Activated CD4-positive, alpha-beta T cell treated with anti-CD3 and anti-CD28 coated beads, Interleukin-2, amount 50 U/mL, for 4 hours (primary cell): ENCODE results near the gene THRA.

Experiments
- DNase-seq, 2 experiments: peaks; one replicate each; pipeline ENCODE4 v3.0.0-alpha.2; 2020

THRA gene

GRCh38 chr17:40099619-40100418 is 37.1 kb downstream of the THRA start:
- no peak for DNase-seq

GRCh38 chr17:40100419-40100668 is 37.6 kb downstream of the THRA start, which contains the start of gene NR1D1:
NR1D1 (minus strand) TSS chr17:40100589; CDS start chr17:40100094, 495 bp downstream.
- no peak for DNase-seq

DNA sequence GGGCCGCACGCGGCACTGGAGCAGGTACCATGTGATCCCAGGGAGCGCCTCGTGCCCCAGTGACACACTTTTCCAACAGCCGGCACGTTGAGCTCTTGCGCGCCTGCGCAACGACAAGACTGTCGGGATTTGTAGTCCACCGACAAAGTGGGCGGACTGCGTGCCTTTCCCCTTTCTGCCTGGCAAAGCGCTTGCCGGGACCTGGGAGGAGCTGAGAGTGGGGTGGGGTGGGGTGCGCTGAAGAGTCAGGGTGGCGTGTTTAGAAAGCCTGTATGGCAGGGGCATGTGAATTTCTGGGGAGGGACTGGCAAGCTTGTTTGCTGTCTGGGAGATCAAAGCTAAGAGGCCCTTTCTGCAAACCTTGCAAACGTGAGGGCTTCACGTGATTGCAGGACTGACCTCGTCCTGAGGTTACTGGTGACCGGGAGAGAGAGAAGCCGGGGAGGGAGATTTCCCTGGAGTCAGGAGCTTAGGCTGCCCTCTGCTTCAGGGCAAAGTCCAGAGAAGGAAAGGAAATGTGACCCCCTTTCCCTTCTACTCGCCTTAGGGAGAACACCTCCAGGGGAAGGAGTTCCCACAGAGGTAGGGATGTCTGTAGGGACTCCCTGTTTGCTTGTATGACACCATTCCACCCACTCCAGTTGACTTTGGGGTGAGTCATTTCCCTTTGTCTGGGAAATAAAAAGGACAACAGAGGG is 38.1 kb downstream of the THRA start:
- peak; percentile 88 for DNase-seq

DNA sequence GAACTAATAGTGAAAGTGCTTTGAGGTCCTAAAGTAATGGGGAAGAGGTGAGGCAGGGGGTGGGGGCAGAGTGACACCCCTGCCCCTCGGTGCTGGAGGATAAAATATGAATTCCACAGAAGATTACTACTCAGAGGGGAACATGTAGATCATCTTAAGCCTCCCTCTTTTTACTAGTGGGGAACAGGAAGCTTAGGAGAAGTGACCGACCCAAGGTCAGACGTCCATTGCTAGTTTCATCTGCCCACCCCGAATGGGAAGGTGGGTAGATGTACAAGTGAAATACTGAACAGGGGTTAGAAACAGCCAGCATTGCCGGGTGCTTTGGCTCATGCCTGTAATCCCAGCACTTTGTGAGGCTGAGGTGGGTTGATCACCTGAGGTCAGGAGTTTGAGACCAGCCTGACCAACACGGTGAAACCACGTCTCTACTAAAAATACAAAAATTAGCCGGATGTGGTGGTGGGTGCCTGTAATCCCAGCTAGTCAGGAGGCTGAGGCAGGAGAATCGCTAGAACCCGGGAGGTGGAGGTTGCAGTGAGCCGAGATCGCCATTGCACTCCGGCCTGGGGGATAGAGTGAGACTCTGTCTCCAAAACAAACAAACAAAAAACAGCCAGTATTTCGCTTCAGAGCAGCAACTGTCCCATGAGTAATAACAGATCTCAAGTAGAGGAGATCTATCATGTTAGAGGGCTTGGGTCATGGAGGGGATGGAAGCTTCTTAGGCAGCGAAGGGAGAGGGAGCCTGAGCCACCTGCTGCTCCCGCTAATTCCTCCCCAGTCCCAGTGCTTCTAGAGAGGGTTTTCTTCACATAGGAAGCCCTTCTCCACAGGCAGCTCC is 38.8 kb downstream of the THRA start:
- no peak for DNase-seq

DNA sequence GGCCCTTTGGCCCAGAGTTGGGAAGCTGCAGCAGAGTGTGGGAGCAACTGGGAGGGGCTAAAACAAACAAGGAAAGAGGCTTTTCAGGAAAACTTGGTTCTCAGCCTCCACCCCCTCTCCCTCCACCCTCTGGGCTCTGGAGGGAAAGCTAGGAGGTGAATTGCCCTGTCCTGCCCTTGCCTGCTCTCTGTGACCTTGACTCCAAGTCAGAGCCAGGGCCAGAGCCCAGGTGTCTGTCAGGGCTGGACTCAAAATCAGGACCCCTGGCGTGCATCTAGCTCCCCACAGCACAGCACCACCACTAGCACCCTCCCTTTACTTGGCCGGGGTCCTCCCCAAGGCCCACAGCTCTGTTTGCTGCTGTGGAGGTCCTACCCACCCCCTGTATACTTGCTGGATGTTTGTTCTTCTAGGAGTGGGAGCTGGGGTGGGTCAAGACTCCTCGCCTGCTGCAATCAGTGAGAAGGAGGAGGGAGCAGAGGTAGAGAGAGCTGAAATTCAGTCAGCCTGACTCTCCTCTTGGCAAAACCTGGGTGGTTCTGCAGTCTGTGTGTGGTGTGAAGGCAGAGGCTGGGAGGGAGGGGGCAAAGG is 40.4 kb downstream of the THRA start:
- no peak for DNase-seq

GRCh38 chr17:40103688-40104087 is 40.9 kb downstream of the THRA start:
- DNase-seq = no peak

GRCh38 chr17:40104594-40105486 is 42.1 kb downstream of the THRA start:
- peak in 1 of 2 experiments; percentile 16 for DNase-seq

GRCh38 chr17:40105861-40106759 is 43.3 kb downstream of the THRA start:
- no peak for DNase-seq

- DNase-seq = no peak
Observed at GRCh38 chr17:40106760-40107521, 44.2 kb downstream of the THRA start.

DNA sequence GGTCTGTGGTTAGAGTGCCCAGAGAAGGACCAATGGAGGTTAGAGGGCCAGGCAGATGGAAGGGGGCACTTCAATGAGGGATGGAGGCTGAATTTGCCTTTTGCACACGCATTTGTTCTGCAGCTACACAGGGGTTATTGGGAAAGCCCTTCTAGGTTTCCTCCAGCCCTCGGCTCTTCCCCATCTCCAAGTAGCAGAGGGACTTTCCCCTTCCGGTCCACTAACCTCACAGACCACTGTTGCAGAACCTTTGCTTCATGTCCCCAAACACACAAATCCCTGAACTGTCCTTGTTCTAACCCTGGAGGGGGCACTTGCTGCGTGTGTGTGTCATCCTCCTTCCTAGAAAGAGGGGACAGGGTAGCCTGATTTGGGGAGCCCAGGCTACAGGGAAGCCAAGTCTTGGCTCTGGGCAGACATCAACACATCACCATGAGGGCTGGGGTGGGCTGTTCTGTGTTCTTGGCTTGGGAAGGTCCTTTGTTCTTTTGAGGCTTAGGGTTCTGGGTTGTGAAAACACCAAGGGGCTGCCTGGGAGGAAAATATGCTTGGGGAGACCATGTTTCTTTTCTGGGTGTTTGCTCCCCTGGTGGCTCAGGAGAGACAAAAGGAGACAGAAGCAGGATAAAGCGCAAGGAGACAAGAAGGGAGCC is 44.9 kb downstream of the THRA start:
- DNase-seq = no peak

GRCh38 chr17:40108970-40109824 is 46.4 kb downstream of the THRA start:
- no peak for DNase-seq

DNA sequence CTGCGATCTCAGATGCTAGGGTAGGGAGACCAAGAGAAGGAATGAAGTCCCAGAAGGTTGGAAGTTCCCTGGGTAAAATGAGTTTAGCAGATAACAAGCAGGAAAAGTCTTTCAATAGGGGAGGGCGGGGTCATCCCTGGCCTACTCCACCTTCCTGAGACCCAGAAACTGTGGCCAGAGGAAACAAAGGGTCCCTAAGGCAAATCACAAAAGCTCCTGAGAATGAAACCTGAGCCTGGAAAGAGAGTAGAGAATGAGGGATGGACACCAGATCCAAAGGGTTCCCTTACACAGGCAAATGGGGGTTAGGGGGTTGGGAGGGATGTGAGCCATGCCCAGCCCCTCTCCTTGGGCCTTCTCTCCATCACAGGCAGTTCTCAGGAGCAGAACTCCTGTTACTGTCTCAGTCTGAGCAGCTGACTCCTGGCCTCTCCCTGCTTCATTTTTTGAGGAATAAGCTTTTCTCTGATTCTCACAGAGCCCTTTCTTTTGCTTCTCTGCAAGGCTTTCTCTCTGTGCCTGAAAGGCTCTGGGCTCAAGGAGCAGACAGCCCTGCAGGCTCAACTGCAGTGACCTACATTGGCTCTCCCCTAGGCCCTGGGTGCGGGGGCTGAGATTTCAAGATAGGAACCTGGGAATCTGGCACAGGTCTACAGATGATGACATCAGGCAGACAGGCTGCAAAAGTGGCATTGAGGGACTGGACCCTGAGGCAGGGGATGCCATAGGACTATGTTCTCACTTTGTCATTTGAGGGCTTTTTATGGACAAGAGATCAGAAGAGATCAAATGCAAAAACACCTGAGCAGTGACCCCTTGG is 47.5 kb downstream of the THRA start:
- DNase-seq = no peak

GRCh38 chr17:40111221-40112128 is 48.7 kb downstream of the THRA start:
- DNase-seq = peak; percentile 57 to 58

GRCh38 chr17:40112191-40112711 is 49.5 kb downstream of the THRA start:
- DNase-seq = no peak

DNA sequence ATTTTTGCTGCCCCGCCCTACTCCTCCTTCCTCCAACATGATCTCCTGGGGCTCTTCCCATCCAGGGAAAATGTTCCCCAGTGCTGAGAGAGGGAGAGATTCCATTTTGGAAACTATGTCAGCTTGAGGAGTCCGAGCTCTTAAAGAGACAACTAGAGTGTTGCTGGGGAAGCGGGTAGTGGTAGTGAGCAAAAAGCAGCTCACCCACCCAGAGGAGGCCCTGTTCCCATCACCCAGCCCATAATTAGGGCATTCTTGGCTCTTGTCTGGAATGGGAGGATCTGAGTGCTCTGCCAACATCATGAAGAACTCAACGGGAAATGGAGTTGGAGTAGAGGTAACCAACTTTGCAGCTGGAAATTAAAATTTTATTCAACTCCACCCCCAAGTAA is 49.9 kb downstream of the THRA start:
- no peak for DNase-seq
